ENCODE data around the gene RGP1. TPM values are rescaled to one million over a fixed set of nuclear protein-coding genes. Genes with fewer than 3 reads are reported as not detected.

Gene RGP1
- total and polyA plus RNA-seq, 9 of the 15 experiments (the other 6 are each of a cell fraction or from before 2014, with no cell fraction given) = 0.42 to 13.8 (median 6.7) TPM

DNA sequence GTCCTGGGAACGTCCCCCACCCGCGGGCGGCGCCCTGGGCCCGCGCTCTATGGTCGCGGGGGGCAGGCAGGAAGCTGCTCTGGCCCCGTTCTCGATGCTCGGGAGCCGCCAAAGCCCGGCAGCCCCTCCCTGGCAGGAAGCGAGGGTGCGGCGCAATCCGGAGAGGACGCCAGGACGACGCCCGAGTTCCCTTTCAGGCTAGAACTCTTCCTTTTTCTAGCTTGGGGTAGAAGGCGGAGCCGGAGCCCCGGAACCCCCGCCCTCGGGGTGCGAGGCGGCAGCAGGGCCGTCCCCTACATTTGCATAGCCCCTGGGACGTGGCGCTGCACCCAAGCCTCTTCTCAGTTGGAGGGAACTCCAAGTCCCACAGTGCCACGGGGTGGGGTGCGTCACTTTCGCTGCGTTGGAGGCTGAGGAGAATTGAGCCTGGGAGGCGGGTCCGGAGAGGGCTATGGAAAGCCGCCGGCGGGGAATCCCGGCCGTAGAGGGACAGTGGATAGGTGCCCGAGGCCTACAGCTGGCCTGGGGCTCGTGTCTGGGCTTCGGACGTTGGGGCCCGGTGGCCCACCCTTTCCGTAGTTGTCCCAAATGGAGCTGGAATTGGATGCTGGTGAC, 16.8 kb upstream of the RGP1 start, which contains the start of the genes CREB3 and TLN1 (continued):
- TF ChIP-seq, protein P1, sequence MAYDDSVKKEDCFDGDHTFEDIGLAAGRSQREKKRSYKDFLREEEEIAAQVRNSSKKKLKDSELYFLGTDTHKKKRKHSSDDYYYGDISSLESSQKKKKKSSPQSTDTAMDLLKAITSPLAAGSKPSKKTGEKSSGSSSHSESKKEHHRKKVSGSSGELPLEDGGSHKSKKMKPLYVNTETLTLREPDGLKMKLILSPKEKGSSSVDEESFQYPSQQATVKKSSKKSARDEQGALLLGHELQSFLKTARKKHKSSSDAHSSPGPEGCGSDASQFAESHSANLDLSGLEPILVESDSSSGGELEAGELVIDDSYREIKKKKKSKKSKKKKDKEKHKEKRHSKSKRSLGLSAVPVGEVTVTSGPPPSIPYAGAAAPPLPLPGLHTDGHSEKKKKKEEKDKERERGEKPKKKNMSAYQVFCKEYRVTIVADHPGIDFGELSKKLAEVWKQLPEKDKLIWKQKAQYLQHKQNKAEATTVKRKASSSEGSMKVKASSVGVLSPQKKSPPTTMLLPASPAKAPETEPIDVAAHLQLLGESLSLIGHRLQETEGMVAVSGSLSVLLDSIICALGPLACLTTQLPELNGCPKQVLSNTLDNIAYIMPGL (CRISPR knock-in tag; IDR thresholded peaks at IDR 0.05) = no peak
- TF ChIP-seq SIN3A (IDR thresholded peaks at IDR 0.05; ENCODE audit: borderline replicate concordance in 2 of 2, control insufficient read depth in 1 of 2, low read depth in 2 of 2, low read length in 2 of 2) (peak in 1 of 2 experiments; percentile 43; a peak in 2 of 4 replicates), HCFC1 (IDR thresholded peaks at IDR 0.05; ENCODE audit: low read depth, low read length) (peak; percentile 81), SMAD4 (CRISPR knock-in tag; conservative IDR thresholded peaks at IDR 0.05) (peak; percentile 33; the same call in 1 of the 2 replicates), RB1 (IDR thresholded peaks at IDR 0.05; ENCODE audit: low read depth) (peak; percentile 83), MAFK (IDR thresholded peaks at IDR 0.05; ENCODE audit: low read length) (no peak)
- TF ChIP-seq, protein P2, sequence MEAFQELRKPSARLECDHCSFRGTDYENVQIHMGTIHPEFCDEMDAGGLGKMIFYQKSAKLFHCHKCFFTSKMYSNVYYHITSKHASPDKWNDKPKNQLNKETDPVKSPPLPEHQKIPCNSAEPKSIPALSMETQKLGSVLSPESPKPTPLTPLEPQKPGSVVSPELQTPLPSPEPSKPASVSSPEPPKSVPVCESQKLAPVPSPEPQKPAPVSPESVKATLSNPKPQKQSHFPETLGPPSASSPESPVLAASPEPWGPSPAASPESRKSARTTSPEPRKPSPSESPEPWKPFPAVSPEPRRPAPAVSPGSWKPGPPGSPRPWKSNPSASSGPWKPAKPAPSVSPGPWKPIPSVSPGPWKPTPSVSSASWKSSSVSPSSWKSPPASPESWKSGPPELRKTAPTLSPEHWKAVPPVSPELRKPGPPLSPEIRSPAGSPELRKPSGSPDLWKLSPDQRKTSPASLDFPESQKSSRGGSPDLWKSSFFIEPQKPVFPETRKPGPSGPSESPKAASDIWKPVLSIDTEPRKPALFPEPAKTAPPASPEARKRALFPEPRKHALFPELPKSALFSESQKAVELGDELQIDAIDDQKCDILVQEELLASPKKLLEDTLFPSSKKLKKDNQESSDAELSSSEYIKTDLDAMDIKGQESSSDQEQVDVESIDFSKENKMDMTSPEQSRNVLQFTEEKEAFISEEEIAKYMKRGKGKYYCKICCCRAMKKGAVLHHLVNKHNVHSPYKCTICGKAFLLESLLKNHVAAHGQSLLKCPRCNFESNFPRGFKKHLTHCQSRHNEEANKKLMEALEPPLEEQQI (IDR thresholded peaks at IDR 0.05) = no peak
- TF ChIP-seq, protein P3, sequence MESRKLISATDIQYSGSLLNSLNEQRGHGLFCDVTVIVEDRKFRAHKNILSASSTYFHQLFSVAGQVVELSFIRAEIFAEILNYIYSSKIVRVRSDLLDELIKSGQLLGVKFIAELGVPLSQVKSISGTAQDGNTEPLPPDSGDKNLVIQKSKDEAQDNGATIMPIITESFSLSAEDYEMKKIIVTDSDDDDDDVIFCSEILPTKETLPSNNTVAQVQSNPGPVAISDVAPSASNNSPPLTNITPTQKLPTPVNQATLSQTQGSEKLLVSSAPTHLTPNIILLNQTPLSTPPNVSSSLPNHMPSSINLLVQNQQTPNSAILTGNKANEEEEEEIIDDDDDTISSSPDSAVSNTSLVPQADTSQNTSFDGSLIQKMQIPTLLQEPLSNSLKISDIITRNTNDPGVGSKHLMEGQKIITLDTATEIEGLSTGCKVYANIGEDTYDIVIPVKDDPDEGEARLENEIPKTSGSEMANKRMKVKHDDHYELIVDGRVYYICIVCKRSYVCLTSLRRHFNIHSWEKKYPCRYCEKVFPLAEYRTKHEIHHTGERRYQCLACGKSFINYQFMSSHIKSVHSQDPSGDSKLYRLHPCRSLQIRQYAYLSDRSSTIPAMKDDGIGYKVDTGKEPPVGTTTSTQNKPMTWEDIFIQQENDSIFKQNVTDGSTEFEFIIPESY (CRISPR knock-in tag; IDR thresholded peaks at IDR 0.05) = 0 out of 2 replicates have a peak, but pooled peaks have one; percentile 12
